GOT3 (cell line): ENCODE measurements around the gene PALM.
"Not testable (repeated sequence)": the region's sequence is repeated elsewhere in the genome, so short reads cannot be mapped to it uniquely, and the experiment has no call there.

ENCODE experiments used
- DNase-seq: peaks from one replicate; lab custom pipeline; 2025; ENCODE audit warnings: mixed read lengths; lab: John Stamatoyannopoulos, UW

The PALM gene

GRCh38 chr19:709196-709964 is 645 bp downstream of the PALM start:
- no peak for DNase-seq

- no peak for DNase-seq
Observed at GRCh38 chr19:709965-710571, 1.3 kb downstream of the PALM start.

- DNase-seq: no peak
Observed at GRCh38 chr19:710767-711166, 2.0 kb downstream of the PALM start.

GRCh38 chr19:711254-711653 is 2.5 kb downstream of the PALM start:
- DNase-seq: no peak

- no peak for DNase-seq
Observed at GRCh38 chr19:715347-715746, 6.6 kb downstream of the PALM start.

GRCh38 chr19:718251-718951 is 9.7 kb downstream of the PALM start:
- DNase-seq: no peak

- DNase-seq: no peak
Observed at GRCh38 chr19:718991-719512, 10.3 kb downstream of the PALM start.

- DNase-seq: no peak
Observed at GRCh38 chr19:719636-720344, 11.1 kb downstream of the PALM start.

- DNase-seq: no peak
Observed at GRCh38 chr19:720345-721160, 11.8 kb downstream of the PALM start.

- no peak for DNase-seq
Observed at GRCh38 chr19:722553-723101, 13.9 kb downstream of the PALM start.

GRCh38 chr19:723247-723646 is 14.5 kb downstream of the PALM start:
- no peak for DNase-seq

- no peak for DNase-seq
Observed at GRCh38 chr19:723714-724113, 15.0 kb downstream of the PALM start.

GRCh38 chr19:725461-726089 is 16.8 kb downstream of the PALM start:
- DNase-seq: no peak

GRCh38 chr19:726993-727956 is 18.5 kb downstream of the PALM start:
- DNase-seq: no peak

- no peak for DNase-seq
Observed at GRCh38 chr19:728011-728410, 19.3 kb downstream of the PALM start.

GRCh38 chr19:729564-729963 is 20.8 kb downstream of the PALM start:
- not testable (repeated sequence) for DNase-seq

- no peak for DNase-seq
Observed at GRCh38 chr19:729965-730668, 21.4 kb downstream of the PALM start.

- DNase-seq: no peak
Observed at GRCh38 chr19:731000-731399, 22.3 kb downstream of the PALM start.
